GM21529 (cell line): Measurements from ENCODE around the gene CLEC16A.

ENCODE experiments used
- ATAC-seq: cut with Tn5 transposase; IDR thresholded peaks from one replicate; pipeline ENCODE4 v1.9.1; 2021; ENCODE audit not compliant: unreplicated experiment

CLEC16A gene

DNA sequence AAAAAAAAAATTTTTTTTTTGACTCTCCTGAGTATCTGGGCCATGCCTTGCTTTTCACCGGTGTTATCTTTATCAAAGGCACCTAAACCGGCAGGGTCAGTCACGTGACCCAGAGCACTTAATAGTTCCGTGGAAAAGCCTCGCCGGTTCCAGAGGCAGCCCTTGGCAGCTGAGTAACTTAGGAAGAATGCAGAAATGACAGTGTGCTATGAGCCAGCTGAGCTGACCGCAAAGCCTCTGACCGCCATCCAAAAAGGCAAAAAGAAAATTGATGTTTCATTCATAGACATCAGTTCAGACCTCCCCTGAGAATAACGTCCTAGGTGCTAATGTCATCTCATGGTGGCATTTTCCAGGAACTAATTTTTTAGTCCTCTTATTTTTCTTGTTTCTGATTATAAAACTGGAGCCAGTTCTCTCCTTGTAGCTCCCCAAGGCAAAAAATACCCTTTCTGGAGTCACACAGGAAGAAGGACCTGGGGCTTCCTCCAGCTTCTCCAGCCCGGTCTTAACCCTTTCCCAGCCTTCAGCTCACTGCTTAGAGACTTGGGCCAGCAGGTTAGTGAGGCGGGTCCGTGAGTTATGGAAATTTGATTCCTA lies 189.1 kb downstream of the CLEC16A start:
- ATAC-seq: no peak

DNA sequence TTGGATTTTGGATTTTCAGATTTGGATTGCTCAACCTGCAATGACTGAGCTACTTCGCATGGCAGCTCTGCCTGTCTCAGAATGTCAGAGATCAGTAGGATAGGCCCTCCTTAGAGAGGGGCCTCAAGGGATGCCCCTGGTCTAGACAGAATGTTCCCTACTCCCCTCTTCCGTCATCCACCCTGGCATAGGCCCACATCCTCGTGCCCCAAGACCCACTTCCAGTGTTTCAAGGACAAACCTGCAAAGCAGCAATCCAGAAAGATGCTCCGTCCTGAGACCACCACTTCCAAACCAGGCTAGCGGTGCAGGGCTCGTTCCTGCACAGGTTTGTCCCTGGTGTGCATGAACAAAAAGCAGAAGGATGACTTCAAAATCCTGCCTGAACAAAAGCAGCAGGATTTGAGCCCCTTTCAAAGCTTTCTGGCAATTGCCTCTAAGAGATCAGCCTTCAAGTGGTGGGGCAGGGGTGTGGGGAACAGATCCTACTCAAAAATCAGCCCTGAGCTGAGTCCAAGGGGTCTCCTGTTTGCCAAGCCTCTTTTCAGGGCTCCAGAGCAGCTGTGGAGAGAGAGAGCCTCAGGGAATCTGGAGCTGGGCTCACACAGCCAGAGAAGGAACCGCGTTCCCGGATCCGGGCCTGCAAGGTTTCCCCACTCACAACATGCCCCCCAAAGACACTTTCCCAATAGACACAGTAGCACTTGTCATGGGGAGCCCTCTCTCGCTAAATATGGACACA lies 190.5 kb downstream of the CLEC16A start:
- no peak for ATAC-seq

DNA sequence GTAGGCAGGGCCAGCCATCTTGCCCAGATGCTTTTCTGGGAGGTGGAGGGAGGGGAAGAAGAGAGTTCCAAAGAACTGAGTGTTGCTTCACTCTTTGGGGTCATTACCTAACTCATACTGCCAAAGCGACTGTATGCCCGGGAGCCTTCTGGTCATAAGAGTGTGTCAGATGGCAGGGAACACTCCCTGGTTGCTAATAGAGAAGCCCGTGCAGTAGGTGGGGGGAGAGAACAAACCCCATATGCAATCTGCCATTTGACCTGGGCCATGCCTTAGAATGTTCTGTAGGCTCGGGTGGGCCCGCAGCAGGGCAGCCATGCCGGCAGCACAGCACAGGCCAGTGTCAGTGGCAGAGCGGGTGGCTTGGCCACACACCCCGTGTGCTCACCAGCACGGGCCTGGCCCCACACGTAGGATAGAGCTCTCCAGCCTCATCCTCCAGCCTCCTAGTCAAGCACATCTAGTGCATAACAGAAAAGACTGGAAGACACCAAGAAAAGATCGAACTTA lies 191.2 kb downstream of the CLEC16A start:
- ATAC-seq: no peak

DNA sequence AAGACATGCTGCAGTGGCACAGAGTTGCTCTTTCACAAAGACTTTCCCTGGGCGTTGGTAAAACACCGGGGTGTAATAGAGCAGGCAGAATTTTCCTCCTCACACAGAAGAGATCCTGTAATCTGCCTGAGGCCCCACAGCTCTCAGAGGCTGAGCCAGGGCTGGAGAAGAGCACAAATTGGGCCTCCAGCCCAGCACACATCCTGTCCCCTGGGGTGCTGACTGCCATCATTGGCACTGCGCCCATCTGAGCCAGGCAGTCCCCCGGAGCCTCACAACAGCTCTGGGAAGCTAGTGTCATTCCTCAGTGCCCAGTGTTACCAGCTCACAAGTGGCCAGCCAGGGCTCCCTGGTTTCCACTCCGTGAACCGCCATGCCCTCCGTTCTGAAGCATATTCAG lies 192.2 kb downstream of the CLEC16A start:
- no peak for ATAC-seq

DNA sequence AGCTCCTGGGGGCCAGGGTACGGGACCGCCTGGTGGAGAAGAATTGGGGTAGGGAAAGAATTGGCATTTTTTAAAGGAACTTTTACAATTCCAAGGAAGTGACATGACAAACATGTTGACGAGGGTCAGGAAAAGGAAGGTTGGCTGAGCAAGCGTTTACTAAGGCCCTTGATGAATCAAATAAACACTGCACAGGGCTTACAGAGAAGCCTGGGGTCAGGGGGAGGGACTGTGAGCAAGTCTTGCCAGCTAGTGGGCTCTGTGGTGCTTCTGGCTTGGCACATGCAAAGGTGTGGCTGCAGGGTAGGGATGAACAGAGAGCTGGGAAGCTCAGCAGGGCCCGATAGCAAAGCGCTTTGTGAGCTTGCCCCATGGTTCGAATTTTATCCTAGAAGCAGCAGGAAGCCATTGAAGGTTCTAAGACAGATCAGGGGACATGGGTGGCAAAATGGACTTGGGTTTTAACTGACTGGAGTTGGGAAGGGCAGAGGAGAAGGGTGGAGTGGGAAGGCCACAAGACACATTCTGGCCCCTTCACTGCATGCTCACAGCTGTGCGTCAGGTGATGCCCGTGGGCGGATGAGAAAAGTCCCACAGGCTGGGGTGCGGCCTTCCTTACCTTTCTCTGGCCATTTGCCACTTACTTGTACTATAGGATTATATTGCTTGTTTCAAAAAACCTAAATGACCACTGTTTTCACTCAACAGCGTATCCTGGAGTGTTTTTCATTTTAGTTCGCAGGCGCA lies 193.8 kb downstream of the CLEC16A start:
- ATAC-seq: no peak

DNA sequence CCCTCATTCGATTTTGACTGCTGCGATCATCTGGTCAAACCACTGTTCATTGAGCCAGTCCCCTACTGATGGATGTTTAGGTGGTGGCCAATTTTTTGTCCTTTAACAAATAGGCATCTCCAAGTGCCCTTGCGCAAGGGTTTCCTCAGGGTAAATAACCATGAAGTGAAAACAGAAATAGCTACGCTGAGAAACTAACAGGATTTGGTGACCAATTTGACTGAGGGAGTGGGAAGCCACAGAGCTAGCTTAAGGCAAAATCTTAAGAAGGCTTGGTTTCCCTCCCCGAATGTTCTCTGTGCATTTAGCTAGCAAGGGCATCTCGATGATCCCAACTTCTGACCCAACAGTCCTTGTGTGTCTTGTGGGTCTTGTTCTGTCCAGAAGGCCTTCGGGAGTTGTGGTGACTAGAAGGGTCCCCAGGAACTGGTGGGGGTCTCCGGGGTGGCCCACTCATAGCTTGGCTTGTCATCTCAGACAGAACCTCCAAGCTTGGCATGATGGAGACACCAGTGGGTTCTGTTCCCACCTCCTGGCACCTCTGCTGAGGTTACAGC lies 194.5 kb downstream of the CLEC16A start:
- ATAC-seq: no peak

DNA sequence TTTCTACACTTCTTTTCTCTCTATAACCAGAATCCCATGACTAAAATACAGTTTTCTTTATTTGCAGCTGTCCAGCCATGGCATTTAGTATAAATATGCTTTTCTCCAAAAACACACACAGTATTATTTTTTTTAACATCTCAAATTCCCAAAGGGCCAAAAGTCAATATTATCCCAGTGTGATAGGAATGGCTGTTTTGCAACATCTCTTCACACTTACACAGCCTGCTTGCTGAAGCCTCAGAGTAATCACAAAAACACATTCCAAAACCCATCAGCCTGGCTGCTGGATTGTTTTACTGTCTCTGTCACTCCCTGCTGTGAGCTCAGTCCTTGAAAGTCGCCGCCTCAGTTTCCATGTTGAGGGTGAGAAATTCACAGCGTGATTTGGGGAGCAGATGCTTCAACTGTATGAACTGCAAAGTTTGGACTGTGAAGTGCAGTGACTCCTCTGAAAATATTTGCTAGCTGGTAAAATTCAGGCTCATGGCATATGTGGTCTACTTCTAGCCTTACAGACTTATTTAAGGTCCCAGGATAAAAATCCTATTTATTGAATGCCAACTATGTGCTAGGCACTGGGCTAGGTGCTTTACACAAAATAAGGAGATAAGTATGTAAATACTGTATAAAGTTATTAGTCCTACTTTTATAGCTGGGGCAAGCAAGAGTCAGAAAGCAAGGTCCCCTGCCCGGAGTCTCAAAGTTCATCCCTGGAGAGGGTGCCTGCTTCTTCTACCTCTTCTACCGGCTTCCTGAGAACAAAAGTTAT lies 195.1 kb downstream of the CLEC16A start:
- no peak for ATAC-seq

DNA sequence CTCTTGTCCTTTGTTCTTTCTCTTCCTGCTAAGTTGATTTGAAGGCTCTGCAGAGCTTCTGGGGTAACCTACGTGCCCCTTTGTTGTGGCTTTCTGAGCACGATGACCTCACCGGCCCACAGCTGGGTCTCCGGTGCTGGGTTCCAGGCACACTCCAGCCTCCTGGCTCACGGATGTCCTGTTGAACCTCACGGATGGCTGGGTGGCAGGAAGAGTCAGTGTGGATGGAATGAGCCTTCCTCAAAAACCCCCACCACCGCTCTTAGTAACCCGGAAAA lies 195.7 kb downstream of the CLEC16A start:
- ATAC-seq: no peak

DNA sequence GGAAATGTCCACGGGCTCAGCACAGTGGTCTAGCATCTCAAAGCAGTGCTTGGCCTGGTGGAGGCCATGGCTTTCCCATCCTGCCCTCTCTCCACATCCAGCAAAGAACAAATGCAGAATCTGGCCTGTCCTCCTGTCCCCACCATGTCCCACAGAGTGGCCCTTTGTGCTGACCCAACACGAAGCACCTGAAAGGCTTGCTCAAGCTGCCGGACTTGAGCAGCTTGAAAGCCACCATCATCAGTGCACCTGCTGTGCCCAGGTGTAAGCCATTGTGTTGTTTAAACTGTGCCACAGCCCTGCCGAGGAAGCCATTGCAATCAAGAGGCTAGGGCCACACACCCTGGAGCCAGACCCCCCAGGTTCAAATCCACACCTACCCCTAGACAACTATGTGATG lies 196.1 kb downstream of the CLEC16A start:
- no peak for ATAC-seq

DNA sequence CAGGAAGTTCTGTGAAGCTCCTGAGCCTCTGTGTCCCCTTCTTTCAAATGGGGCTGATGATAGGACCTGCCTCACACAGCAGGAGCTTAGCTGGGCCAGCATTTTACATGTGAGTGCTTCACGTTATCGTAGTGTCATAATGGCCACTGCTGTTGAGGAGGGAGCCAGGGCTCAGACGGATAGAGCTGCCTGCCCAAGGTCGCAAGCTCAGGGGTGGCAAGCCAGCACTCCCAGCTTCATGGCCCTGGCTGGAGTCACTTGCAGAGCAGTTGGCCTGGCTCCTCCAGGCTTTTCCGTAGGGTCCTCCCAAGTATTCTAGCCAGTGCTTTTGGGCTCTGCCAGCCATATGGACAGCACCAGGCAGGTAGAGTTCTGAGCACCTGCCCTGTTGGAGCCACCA lies 196.5 kb downstream of the CLEC16A start:
- ATAC-seq: no peak

DNA sequence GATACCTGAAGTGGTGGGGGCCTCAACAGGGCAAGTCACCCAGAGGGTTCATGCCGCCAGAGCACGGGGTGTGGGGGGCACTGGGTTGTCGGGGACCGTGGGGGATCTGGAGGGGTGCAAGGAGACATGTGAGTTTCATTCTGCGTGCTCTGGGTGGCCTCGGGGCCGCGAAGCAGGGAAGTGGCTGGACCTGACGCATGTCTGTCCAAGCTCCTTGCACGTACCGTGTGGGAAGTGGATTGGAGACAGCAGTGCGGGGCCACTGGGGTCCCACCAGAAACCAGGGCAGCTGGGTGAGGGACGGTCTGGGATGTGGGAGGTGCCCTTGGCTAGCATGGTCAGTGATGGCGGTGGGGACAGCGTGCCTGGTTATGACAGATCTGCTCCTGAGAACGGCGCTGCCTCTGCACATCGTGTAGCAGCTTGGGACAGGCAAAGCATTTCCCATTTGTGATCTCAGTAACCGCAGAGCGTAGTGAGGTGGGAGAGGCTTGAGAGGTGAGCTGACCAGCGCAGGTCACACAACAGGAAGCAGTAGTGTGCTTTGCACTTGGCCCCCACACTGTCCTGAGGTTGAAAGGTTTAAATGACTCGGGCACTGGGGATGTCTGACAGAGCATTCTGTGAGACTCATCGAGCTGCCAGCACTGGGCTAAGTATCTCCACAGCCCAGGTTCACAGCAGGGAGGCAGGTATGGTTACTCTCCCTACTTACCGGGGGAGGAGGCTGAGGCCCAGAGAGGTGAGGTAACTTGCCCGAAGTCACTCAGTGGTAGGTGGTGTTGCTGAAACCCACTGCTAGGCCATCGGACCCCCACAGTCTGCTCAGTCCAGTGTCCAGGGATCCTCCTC lies 197.3 kb downstream of the CLEC16A start:
- no peak for ATAC-seq

DNA sequence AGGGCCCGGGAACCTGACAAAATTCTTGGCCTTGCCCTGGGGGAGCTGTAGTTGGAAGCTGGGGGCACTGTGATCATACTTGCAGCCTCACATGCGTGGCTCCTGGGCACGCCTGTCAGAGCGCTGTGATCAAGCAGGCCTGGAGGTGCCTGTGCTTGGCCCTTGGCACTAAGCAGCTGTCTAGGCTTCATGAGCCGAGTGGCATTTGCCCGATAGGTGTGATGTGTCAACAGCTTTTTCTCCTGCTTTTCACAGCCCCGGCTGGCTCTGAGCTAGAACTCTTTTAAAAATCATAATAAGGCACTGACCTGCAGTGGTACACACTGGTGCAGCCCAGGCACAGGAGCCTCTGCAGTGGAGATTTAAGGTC lies 197.9 kb downstream of the CLEC16A start:
- ATAC-seq: no peak

DNA sequence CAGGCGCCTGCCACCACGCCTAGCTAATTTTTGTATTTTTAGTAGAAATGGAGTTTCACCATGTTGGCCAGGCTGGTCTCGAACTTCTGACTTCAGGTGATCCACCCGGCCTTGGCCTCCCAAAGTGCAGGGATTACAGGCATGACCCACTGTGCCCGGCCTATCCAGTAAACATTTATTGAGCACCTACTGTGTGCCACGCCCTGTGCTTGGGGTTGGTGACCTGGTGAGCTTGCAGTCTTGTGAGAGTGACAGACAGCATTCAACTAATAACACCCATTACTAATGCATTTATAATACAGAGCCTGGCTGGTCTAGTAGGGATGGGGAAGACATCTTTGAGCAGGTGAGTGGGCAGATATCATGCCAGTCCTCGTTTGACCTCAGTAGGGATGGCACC lies 198.6 kb downstream of the CLEC16A start:
- no peak for ATAC-seq

DNA sequence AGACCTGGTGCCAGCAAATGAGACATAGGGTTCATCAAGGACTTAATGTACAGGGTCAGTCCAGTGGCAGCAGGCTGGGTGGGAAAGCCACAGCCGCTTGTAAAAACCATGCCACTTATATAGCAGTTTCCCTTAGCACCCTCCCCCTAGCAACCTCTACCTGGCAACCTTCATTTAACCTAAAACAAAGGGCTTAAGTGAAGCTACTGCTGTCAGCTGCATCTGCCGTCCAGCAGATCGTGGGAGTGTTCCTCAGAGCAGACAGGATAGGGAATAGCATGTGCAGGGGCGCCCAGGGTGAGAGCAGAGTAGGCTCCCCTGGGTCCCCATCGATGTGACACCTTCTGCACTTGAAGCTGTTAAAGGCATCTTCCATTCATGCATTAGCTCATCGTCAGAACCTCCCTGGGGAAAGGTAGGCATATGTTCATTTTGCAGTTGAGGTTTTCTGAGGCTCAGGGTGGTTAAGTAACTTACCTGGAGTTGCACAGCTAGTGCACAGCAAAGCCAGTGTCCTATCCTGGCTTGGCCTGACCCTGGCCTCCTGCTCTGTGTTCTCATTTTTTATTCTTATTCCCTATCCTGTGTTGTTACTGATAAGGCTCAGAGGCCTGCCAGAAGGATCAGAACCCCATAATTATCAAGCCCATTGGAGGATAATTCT lies 199.1 kb downstream of the CLEC16A start:
- no peak for ATAC-seq

DNA sequence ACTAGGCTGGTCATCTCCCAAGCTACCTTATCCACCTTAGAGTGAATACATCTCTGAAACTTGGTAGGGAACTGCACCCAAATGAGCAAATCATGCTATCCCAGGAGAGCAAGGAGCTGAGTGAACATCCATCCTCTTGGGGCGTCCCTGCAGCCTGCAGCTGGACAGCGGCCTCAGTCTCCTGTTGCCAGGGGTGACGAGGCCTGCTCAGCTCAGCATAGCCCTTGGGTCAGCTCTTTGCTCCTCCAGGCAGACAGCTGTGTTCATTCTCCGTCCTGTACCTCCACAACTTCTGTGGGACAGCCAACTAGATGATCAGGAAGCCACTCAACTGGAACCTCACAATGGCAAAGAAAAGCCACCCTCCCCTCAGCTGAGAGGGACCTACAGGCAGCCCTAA lies 199.8 kb downstream of the CLEC16A start:
- ATAC-seq: no peak

DNA sequence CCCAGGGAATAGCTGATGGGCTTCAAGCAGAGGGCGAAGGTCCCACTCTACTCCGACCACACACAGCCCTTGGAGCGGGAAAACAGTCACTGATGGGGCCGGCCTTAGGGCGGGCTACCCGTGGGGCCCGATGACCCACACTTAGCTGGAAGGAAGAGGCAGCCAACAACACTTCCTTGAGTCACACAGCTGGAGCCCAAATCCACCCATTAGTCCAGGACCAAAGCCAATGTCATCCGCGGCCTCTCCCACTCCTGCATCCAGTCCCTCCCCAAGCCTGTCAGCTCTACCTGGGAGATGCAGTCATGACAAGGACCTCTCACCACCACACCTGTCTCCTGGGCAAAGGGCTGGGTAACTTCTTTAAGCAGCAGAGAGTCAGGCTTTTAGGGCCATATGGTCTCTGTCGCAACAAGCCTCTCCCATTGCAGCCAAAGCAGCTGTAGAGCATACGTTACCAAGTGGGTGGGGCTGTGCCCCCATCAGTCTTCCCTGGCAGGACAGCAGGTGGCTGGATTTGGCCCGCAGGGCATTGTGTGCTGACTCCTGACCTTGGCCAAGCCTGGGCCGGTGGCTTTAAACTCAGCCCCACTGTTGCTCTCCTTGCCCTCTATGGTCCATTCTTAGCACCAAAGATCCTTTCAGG lies 200.9 kb downstream of the CLEC16A start:
- no peak for ATAC-seq

DNA sequence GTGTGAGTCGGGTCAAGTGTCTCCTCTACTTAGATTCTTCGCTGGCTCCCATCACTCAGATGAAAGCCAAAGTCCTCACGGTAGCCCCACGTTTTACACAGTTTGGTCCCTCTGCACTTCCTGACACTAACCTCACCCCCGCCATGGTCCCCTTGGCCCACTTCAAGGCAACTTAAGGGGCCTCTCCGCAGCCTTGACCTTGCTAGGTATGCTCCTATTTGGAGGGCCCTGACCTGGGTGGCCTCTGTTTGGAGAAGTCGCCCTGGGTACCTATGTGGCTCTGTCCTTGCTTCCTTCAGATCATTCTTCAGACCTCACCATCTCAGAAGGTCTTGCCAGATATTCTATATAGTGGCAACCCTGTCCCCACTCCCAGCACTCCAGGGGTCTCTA lies 201.5 kb downstream of the CLEC16A start:
- ATAC-seq: no peak

DNA sequence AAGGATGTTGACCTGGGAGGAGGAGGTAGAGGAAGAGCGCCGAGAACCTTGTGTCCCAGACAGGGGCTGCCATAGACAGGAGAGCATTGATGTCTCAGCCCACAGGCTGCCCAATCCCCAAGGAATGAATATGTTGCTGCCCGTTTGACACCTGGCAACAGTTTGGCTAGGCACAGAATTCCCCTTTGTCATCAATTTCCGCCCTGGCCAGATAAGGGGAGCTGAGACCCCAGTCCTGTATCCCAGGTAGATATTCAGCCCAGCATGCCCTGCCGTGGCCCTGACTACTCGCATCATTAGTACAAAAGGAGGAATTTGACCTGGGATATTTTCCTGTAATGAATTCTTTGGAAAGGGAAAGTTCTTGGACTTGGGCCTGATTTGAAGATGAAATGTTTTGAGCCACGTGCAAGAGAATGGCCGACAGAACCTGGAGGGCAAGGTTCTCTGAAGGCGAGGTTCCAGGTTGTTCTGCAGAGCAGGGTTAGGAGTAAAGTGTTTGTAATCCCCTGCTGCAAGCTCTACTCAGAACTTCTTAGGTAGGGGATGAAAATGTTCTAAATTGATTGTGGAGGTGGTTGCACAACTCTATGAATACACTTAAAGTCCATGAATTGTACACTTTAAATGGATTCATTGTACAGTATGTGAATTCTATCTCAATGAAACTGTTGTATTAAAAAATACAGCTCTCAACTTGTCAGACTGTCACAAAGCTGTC lies 202.8 kb downstream of the CLEC16A start:
- ATAC-seq: no peak
